ENCODE results near the gene MEOX2.
A peak's percentile ranks its signal among the peaks of the same experiment; 100 is the strongest.

MEOX2 gene

GRCh38 chr7:15688911-15689310 lies 2.4 kb upstream of the MEOX2 start:
- Histone ChIP-seq H3K27ac (peak overlapping the region in 1 of 2 donors; percentile 87), H3K36me3 (no peaks in the 10 kb centered on the region), H3K9me3 (no peaks in the 10 kb centered on the region), H3K4me3 (peak overlapping the region in 1 of 2 donors; percentile 72), H3K27me3 (peaks cover 0 to 3% of the 10 kb centered on the region in 2 donors), H3K4me1 (peaks cover 0 to 20% (median 3%) of the 10 kb centered on the region in 4 donors)
- intact Hi-C loops (cut with DNase I; ENCODE audit: low total_unique reads): loop anchor here (5.0 kb wide), 1 partner anchor 378 kb away; no protein-coding TSS in a partner anchor
- no peak for TF ChIP-seq CTCF (IDR thresholded peaks at IDR 0.05)
- no peak for DNase-seq

GRCh38 chr7:15688279-15688626 lies 1.8 kb upstream of the MEOX2 start:
- Histone ChIP-seq H3K36me3 (no peaks in the 10 kb centered on the region), H3K9me3 (no peaks in the 10 kb centered on the region), H3K4me1 (peaks cover 0 to 20% (median 3%) of the 10 kb centered on the region in 4 donors), H3K27ac (peak overlapping the region; percentile 80 to 87), H3K27me3 (peaks cover 0 to 3% of the 10 kb centered on the region in 2 donors), H3K4me3 (peak overlapping the region; percentile 67 to 72)
- TF ChIP-seq CTCF (IDR thresholded peaks at IDR 0.05): no peak
- DNase-seq: no peak
- intact Hi-C loops (cut with DNase I; ENCODE audit: low total_unique reads): loop anchor here (5.0 kb wide), 1 partner anchor 379 kb away; no protein-coding TSS in a partner anchor

GRCh38 chr7:15687546-15688278 lies 1.2 kb upstream of the MEOX2 start:
- Histone ChIP-seq H3K27ac (peak overlapping the region; percentile 80 to 87), H3K9me3 (no peaks in the 10 kb centered on the region), H3K27me3 (peaks cover 0 to 3% of the 10 kb centered on the region in 2 donors), H3K36me3 (no peaks in the 10 kb centered on the region), H3K4me1 (peaks cover 0 to 20% (median 3%) of the 10 kb centered on the region in 4 donors), H3K4me3 (peak overlapping the region; percentile 67 to 72)
- no peak for TF ChIP-seq CTCF (IDR thresholded peaks at IDR 0.05)
- intact Hi-C loops (cut with DNase I; ENCODE audit: low total_unique reads): loop anchor here (5.0 kb wide), 1 partner anchor 380 kb away; no protein-coding TSS in a partner anchor
- DNase-seq: peak; percentile 41 to 68

- Histone ChIP-seq H3K36me3 (no peaks in the 10 kb centered on the region), H3K27me3 (peaks cover 0 to 3% of the 10 kb centered on the region in 2 donors), H3K4me3 (peak overlapping the region; percentile 67 to 72), H3K9me3 (no peaks in the 10 kb centered on the region), H3K27ac (peak overlapping the region; percentile 80 to 87), H3K4me1 (peaks cover 0 to 20% (median 3%) of the 10 kb centered on the region in 4 donors)
- no peak for TF ChIP-seq CTCF (IDR thresholded peaks at IDR 0.05)
- intact Hi-C loops (cut with DNase I; ENCODE audit: low total_unique reads): loop anchor here (5.0 kb wide), 1 partner anchor 380 kb away; no protein-coding TSS in a partner anchor
- no peak for DNase-seq
Observed at GRCh38 chr7:15686957-15687545, 568 bp upstream of the MEOX2 start.

- Histone ChIP-seq H3K27ac (peak overlapping the region; percentile 80 to 87), H3K4me3 (peak overlapping the region; percentile 67 to 72), H3K36me3 (no peaks in the 10 kb centered on the region), H3K27me3 (peaks cover 0 to 3% of the 10 kb centered on the region in 2 donors), H3K4me1 (peaks cover 0 to 20% (median 3%) of the 10 kb centered on the region in 4 donors), H3K9me3 (no peaks in the 10 kb centered on the region)
- no peak for TF ChIP-seq CTCF (IDR thresholded peaks at IDR 0.05)
- intact Hi-C loops (cut with DNase I; ENCODE audit: low total_unique reads): loop anchor here (5.0 kb wide), 1 partner anchor 382 kb away; no protein-coding TSS in a partner anchor
- DNase-seq: peak; percentile 67 to 79
Observed at GRCh38 chr7:15685358-15686294, 857 bp downstream of the MEOX2 start.

Measured in tibial artery (tissue), 4 donors.